Lower leg skin (tissue), 3 donors: ENCODE measurements around the gene ASPRV1.

Source experiments
- POLR2A ChIP-seq, 2 donors: fragments of 450-650 bp; IDR thresholded peaks; one replicate each; pipeline ENCODE4 v1.6.1; 2016 to 2017; ENCODE audit warnings: antibody characterized with exemption in 2 of 2, mild to moderate bottlenecking in 1 of 2, moderate library complexity in 1 of 2
- TF ChIP-seq, protein P1 (sequence below), 3 donors: fragments of 450-650 bp; IDR thresholded peaks; one replicate each; pipeline ENCODE4 v1.5.1; 2016; ENCODE audit warnings: antibody characterized with exemption in 3 of 3, mild to moderate bottlenecking in 3 of 3, moderate library complexity in 2 of 3

DNA sequence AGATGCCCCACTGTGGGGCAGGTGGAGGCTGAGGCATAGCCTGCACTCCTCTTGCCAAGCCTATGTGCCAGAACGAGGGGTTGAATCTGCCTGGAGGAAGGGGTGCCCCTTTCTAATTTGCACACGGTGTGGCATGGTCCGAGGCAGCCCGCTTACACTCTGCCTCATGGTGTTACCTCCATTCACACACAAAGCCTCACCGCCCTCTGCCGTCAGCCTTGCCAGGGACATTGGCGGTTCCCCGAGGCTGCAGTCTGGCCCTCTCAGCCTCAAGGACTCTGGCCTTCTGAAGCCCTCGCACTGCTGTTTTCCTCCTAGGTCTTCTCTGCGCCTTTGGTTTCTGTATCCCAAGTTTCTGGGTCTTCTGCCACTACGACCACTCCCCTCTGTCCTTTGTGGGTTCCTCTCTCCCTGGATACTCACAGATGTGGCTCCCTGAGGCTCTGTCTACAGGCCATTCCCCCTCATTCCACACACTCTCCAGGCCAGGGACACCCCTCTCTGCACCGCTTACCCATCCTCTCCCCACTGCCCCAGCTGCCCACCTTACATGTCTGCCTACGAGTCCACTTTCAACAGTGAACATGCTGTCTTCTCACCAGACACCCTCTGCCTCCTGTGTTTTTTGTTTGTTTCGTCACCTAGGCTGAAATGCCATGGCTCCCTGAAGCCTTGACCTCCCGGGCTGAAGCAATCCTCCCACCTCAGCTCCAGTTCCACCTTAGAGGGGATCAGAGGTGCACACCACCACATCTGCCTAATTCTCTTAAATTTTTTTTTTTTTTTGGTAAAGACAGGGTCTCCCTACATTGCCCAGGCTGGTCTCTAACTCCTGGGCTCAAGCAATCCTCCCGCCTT lies 7.9 kb upstream of the ASPRV1 start:
- TF ChIP-seq, protein P1, sequence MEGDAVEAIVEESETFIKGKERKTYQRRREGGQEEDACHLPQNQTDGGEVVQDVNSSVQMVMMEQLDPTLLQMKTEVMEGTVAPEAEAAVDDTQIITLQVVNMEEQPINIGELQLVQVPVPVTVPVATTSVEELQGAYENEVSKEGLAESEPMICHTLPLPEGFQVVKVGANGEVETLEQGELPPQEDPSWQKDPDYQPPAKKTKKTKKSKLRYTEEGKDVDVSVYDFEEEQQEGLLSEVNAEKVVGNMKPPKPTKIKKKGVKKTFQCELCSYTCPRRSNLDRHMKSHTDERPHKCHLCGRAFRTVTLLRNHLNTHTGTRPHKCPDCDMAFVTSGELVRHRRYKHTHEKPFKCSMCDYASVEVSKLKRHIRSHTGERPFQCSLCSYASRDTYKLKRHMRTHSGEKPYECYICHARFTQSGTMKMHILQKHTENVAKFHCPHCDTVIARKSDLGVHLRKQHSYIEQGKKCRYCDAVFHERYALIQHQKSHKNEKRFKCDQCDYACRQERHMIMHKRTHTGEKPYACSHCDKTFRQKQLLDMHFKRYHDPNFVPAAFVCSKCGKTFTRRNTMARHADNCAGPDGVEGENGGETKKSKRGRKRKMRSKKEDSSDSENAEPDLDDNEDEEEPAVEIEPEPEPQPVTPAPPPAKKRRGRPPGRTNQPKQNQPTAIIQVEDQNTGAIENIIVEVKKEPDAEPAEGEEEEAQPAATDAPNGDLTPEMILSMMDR (IDR thresholded peaks at IDR 0.05): no peak
- no peak for TF ChIP-seq POLR2A (IDR thresholded peaks at IDR 0.05)
